GM21717 (cell line): ENCODE data around the gene CDC16.
"Not testable (repeated sequence)": the region's sequence is repeated elsewhere in the genome, so short reads cannot be mapped to it uniquely, and the experiment has no call there.

Source experiments
- ATAC-seq: cut with Tn5 transposase; IDR thresholded peaks from one replicate; pipeline ENCODE4 v1.9.1; 2021; ENCODE audit warnings: mild to moderate bottlenecking, moderate library complexity; ENCODE audit not compliant: unreplicated experiment

CDC16 gene

DNA sequence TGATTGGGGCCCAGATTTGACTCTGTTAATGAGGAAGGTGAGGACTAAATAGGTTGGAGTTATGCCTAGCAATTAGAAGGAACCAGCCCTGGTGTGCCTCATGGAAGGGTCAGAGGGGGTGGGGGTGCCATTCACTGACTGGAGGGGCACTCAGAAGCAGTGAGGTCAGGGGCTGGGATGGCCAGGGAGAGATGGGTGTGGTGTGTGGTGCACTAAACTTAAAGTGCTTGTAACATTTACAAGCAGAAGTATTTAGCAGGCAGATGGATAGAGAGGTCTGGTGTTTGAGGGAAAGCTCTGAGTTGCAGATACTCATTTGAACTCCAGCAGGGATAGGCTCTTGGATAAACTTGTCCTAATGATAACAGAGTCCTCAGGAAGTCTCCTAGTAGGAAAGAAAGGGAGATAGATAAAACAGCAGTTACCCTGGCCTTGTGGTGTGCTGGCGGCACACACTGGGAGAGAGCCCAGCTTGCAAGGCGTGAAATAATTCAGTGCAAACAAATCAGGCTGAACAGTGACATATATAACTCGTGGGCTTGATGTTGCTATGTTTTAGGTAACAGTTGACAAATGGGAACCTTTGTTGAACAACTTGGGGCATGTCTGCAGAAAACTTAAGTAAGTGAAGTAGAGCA lies 26.8 kb downstream of the CDC16 start:
- ATAC-seq = no peak

DNA sequence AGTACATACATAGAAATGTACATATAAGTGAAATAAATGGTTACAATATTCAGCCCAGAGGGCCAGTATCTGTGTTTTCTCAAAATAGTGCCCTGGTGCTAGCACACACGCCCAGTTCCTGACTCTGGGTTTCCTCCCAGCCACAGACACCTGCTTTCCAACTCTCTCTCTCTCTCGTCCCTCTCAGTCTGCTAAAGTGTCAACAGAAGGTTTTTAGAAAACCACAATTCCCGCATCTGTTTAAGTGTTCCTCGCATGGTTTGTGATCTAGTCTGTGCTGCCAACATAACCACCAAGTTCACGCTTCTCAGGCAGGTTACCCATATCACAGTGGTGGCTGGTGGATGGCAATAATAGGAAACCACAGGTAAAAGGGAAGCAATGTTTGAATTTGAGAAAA lies 28.9 kb downstream of the CDC16 start:
- ATAC-seq = no peak

DNA sequence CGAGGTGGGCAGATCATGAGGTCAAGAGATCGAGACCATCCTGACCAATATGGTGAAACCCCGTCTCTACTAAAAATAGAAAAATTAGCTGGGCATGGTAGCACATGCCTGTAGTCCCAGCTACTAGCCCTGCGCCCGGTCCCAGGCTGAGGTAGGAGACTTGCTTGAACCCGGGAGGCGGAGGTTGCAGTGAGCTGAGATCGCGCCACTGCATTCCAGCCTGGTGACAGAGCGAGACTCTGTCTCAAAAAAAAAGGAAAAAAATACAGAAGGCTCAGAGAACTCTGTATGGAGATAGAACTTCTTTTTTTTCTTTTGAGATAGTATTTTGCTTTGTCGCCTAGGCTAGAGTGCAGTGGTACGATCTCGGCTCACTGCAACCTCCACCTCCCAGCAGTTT lies 29.6 kb downstream of the CDC16 start:
- not testable (repeated sequence) for ATAC-seq

DNA sequence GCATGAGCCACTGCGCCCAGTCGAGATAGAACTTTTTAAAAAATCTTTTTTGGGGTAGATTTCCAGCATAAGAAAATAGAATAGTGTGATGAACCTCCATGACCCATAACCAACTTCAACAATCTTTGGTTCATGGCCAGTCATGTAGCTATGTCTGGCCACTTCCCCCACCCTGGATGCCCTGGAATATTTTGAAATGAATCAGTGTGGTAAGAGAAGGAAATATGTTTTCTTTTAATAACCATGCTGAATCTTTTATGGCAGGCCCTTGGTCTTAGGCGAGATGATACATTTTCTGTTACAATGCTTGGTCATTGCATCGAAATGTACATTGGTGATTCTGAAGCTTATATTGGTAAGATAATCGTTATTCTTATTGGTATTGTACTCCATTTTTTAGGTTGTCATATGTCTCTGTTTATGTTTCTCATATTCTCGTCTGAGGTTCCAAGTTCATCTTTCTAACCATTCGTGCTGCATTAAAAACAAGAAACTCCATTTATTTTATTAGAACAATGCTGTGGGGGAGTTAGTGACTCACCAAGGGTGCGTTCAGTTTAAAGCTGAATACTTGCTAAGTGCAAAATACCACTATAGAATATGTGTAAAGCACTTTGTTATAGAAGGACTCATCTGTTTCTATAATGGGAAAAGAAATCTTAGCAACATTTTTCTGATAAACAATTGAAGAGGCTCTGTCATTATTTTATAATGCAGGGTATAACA lies 30.4 kb downstream of the CDC16 start:
- no peak for ATAC-seq

DNA sequence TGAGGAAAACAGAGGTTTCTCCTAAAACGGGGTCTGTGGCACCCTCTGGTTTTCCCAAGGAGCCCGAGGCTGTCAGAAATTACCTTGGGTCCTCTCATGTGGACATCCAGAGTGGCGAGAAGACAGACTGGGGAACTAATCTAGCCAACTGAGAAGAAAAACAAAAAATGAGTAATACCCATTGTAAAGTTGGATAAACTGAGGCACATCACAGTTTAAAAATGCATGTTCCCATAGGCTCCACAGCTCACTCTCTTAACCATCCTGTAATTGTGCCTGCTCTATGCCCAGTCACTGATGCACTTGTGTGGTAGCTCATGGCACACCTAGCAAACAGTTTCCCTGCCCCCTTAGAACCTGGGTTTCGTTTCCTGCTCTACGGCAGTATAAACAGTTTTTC lies 31.5 kb downstream of the CDC16 start:
- no peak for ATAC-seq

DNA sequence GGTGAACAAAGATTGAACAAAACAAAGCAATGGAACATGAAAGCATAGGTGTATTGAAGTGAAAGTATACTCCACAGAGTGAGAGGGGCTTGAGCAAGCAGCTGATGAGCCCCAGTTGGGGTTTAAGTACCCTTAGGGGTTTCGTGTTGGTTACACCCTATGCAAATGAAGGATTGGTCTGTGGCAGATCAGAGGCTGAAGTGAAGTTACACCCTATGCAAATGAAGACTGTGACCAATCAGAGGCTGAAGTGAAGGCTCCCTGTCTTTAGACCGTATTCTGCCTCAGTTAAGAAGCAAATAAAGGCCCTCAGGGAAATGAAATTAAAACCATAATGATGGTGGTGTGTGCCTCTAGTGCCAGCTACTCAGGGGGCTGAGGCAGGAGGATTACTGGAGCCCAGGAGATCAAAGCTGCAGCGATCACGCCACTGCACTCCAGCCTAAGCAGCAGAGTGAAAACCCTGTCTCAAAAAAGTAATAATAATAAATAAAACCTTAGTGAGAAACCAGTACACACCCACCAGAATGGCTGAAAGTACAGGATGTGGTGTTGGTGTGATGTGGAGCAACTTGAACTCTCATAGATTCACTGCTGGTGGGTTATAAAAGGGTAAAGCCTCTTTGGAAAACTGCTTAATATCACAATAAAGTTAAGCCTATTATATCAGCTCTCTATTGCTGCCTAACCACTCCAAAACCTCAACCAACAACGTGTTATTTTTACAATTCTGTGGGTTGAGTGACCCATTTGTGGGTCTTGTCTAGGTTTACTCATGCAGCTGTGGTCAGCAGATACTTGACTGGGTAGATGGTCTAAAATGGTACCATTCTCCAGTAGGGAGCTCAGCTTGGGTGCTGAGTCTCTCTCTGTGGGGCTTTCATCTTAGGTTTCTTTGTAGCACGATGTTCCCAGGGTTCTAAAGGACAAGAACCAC lies 33.9 kb downstream of the CDC16 start:
- ATAC-seq = no peak

DNA sequence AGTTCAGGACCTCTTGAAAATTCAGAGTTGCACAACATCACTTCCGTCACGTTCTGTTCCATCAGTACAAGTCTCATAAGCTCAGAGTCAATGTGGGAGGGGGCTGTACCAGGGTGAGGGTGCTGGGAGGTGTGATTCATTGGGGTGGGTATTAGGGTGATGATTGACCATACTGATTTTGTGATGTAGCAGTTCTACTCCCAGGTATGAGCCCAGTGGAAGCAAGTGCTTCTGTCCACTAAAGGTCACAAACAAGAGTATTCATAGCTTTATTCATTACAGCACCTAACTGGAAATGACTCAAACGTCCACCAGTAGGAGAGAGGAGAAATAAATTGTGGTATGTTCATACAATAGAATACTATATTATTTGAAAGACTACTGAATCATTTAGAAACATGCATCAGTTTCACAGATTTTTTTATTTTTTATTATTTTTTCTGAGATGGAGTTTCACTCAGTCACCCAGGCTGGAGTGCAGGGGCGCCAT lies 34.6 kb downstream of the CDC16 start:
- no peak for ATAC-seq

DNA sequence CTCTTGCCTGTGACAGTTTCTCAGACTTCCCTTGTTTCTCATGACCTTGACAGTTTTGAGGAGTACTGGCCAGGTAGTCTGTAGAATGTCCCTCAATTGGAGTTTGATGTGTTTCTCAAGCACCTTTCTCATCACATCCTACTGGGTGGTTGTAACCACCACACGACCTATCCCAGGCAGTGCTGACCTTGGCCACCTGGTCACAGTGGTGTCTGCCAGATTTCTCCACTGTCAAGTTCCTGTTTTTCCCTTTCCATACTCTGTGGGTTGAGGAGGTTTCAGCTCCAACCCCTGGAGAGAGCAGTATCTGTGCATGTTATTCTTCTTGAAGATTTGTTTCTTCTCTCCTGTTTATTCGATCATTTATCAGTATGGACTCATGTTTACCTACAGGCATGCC lies 38.3 kb downstream of the CDC16 start:
- ATAC-seq = no peak

DNA sequence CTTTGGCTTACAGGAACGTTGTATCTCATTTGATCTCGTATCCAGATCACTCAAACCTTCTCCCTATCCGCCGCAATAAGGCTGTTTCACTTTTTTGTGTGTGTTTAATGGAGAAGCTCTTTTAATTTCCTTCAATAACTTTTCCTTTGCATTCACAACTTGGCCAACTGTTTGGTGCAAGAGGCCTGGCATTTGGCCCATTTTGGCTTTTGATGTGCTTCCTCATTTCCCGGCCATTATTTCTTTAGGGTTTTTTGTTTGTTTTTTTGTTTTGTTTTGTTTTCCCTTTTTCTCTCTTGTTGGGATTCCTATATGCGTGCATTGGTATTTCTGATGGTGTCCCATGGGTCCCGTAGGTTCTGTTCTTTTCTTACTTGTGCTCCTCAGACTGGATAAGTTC lies 40.6 kb downstream of the CDC16 start:
- ATAC-seq = no peak

DNA sequence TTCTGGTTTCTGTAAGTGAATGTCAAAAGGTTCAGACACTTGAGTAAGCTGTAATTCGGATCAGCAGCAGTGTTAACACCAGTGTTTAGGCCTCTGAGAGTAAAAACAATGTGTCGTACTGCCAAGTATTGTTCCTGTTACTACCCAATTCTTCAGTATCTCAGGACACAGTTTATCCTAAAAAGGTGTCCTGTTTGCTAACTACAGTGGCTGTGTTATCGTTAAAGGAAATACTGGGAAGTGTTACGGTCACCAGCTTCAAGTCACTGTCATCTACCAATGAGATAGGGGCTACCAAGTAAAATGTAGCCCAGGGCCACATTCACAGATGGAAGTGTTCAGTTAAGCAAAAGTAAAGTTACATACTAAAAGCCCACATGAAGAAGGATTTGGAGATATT lies 44.4 kb downstream of the CDC16 start:
- no peak for ATAC-seq

DNA sequence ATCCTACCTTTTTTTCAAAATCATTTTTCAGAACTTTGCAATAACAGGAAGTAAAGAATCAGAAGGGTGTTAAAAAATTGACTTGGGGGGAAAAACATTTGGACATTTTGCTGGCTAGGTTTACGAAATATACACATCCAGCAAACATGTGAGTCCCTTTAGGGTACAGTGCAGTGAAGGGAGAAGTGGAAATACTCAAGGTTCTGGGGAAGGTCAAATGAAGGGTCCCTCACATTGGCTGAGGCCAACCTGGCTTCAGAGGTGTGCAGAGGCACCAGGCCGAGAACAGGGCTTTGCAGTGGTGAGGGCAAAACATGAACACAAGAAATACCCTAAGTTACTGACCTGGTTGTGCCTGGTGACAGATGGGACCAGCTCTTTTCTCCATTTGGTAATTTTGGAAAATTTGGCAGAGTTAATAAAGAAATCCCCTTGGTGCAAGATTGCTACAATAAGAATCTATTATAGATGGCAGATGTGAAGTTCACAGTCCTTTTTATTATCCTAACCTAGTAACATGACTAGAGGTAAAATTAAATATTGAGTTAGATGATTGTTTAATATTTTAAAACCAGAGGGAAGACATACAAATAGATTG lies 45.2 kb downstream of the CDC16 start:
- no peak for ATAC-seq

DNA sequence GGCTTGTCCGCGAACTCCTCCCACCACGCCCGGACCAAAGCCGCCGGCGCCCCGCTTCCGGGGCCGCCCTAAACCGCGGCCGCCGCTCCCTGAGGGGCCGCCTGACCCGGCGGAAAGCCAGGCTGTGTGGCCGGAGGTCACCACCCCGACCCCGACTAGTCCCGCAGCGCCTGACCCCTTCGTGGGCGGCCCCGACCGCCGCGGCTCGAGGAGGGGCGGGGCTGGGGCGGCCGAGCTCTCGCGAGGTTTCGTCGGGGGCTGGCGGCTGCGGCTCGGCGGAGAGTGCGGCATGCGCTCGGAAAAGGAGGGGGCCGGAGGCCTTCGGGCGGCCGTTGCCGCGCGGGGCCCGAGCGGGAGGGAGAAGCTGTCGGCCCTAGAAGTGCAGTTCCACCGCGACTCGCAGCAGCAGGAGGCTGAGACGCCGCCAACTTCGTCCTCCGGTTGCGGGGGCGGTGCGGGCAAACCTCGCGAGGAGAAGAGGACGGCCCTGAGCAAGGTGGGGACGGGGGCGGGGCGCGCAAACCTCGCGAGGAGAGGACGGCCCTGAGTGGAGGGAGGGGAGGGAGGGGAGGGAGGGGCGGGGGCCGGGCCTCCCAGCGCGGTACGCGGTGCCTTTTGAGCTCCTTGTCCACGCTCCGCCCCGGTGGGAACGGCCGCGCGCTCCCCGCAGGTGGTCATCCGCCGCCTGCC lies 46.8 kb downstream of the CDC16 start, which contains the start of gene UPF3A:
UPF3A (plus strand) TSS at position 251 of the 690 bp plus-strand sequence; CDS start at position 290, 39 bp downstream.
- ATAC-seq = peak; percentile 66

DNA sequence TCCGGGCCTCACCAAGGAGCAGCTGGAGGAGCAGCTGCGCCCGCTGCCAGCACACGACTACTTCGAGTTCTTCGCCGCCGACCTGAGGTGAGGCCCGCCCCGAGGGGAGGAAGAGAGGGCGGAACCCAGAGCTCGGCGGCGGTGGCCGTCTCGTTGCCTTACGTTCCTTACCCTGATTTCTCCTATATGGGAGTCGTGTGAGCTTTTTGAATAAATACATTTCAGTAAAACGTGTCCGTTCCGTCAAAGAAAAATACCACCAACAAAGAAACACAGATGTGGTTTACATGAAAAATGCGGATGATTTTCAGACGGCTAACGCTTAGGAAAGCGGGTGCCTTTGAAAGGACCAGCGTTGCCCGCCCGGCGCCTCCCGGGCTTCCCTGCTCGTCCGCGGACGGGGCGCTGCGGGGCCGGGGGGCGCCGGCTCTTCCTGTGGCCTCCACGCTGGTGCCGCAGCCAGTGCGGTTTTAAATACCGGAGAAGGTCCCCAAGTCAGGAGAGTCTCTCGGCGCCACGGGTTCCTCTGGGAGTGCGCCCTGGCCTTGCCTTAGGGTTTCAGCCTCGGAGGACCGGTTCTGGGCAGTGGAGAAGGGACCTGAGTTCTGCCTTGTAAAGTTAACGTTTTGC lies 47.5 kb downstream of the CDC16 start:
- ATAC-seq = peak; percentile 55

DNA sequence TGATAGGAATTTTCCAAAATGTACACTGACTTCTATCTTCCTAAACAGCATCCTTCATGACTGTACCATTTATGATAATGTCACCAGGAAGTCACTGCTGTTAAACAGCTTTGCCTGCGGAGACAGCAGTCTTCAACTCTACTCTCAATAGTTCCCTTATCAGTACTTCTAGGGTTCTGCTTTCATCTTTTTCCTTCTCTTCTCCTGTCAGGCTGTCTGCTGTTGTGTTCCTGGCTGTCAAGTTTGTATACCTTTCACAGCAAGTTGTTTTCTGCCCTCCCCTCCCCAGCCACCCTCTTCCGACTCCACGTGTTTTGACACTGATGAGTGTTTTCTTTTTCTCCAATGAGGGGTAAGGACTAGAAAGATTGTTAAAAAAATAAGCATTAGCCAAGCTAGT lies 48.9 kb downstream of the CDC16 start:
- no peak for ATAC-seq

DNA sequence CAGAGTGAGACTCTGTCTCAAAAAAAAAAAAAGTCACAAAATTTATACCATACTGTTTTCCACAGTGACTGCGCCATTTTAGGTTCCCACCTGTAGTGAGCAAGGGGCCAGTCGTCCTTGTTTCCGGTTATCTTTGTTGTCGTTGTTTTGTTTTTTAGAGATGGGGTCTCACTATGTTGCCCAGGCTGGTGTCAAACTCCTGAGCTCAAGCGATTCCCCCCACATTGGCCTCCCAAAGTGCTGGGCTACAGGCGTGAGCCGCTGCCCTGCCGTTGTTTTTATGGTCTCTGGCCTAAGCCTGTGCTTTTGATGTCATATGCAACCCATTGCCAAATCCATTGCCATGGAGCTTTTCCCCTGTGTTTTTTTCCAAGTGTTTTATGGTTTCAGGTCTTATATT lies 50.0 kb downstream of the CDC16 start:
- ATAC-seq = no peak

DNA sequence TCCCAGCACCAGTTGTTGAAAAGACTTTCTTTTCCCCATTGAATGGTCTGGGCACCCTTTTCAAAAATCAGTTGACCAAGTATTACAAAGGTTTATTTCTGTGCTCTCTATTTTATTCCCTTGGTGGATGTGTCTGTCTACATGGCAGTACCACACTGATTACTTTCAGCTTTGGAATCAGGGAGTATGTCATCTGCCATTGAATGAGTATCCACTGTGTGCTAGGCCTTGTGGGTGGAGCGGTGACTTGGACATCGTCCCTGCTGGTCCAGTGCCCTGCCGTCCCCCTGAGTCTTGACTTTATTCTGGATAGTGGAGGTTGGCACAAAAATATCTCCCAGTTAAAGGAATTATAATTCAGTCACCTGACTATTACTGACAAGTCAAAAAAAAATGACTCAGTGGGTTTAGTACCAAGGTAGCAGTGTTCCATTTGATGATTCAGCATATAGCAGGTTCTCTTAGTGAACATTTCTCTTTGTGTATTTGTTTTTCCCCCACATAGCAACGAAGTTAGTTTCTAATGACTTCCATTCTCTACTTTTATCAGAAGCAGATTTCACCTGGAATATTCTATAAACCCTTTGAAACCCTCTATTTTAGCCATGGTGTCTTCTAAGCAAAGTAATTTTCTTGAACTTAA lies 50.6 kb downstream of the CDC16 start:
- no peak for ATAC-seq

DNA sequence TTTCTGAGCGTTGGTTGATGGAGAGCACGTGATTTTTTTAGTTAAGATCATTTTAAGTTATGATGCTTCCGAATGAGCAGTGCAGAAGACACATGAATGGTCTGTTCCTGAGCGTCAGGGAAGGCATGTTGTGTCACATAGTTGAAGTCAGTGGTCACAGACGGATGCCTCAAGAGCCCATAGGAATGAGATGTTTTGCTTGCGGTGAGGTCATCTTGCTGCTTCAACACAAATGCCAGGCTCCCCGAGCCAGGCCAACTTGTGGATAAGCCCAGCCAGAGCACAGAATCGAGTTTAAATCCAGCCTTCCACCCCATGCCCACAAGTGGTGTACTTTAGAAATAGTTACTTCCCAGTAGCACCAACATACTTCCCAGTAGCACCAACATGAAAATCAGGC lies 52.1 kb downstream of the CDC16 start:
- ATAC-seq = no peak

DNA sequence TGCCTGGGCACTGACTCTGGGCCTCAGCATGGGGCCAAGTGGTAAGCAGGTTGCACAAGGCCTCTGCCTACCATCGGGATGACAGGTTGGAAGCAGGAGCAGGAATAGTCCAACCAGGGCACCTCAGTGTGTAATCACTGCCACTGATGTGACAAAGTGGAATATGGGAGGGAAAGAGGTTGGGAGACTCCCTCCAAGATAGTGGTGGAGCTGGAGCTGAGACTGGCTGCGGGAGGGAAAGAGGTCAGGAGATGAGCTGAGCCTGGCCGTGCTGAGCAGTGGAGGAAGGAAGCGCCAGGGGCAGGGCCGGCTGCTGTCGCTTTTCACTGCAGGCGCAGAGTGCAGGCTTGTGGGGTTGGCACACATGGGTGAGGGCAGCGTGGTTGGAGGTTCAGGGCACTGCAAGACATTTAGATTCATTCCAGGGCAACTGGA lies 53.5 kb downstream of the CDC16 start:
- no peak for ATAC-seq

DNA sequence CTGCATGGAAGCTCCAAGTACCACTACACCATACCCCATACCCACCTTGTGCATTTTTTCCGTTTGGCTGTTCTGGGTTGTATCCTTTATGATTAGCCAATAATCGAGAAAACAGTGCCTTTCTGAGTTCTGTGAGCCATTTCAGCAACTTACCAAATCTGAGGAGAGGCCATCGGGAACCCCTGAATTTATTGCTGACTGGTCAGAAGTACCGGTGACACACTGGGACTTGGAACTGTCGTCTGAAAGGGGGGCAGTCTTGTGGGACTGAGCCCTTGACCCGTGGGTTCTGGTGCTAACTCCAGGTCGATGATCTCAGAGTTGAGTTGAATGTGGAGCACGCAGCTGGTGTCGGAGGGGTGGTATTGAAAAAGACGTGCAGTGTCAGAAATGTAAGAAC lies 61.8 kb downstream of the CDC16 start:
- ATAC-seq = no peak
